HL-60 (cell line): ENCODE measurements around the gene KMT2E.

Experiments used
- DNase-seq, 2 experiments: peaks; one replicate each; pipeline ENCODE4 v3.0.0-alpha.2; 2010 to 2020; ENCODE audit warnings: low read depth in 1 of 2, low spot score in 1 of 2
- H3K27ac ChIP-seq: fragments of 250-450 bp; sonication (Bioruptor Pico); replicated peaks from 2 replicates; pipeline ENCODE4 v1.5.1; 2020; ENCODE audit warnings: mild to moderate bottlenecking, moderate library complexity
- H3K27me3 ChIP-seq: fragments of 250-450 bp; sonication (Bioruptor Pico); 2 replicates; pipeline ENCODE4 v1.5.1; 2021; ENCODE audit warnings: mild to moderate bottlenecking, moderate library complexity; ENCODE audit not compliant: insufficient read depth, poor library complexity, severe bottlenecking
- H3K4me3 ChIP-seq: replicated peaks from 2 replicates; pipeline ENCODE4 v1.5.1; 2011; ENCODE audit warnings: mild to moderate bottlenecking, control low read depth, low read length; ENCODE audit not compliant: insufficient read depth
- CTCF ChIP-seq: IDR thresholded peaks from one replicate; pipeline ENCODE4 v1.5.1; 2011; ENCODE audit warnings: low read length, control low read depth, inconsistent platforms; ENCODE audit not compliant: insufficient read depth
- GABPA ChIP-seq: IDR thresholded peaks from 2 replicates; pipeline ENCODE4 v1.6.1; 2012; ENCODE audit warnings: low read depth
- POLR2AphosphoS5 ChIP-seq: IDR thresholded peaks from 2 replicates; pipeline ENCODE4 v1.6.1; 2012; ENCODE audit warnings: low read depth
- REST ChIP-seq: IDR thresholded peaks from 2 replicates; pipeline ENCODE4 v1.6.1; 2012; ENCODE audit warnings: low read depth; ENCODE audit not compliant: insufficient replicate concordance
- SPI1 ChIP-seq: IDR thresholded peaks from 2 replicates; pipeline ENCODE4 v1.6.1; 2012; ENCODE audit warnings: low read depth, mild to moderate bottlenecking, borderline replicate concordance

Gene KMT2E

GRCh38 chr7:105030447-105030846 is 16.4 kb downstream of the KMT2E start:
- TF ChIP-seq REST (no peak), CTCF (no peak), SPI1 (no peak), POLR2AphosphoS5 (no peak), GABPA (no peak)
- Histone ChIP-seq H3K27me3 (no peaks in the 10 kb centered on the region), H3K4me3 (no peak overlapping the region), H3K27ac (no peak overlapping the region)
- no peak for DNase-seq

GRCh38 chr7:105032553-105033214 is 18.7 kb downstream of the KMT2E start:
- TF ChIP-seq SPI1 (no peak), GABPA (no peak)
- Histone ChIP-seq H3K27me3 (no peaks in the 10 kb centered on the region), H3K4me3 (no peak overlapping the region), H3K27ac (no peak overlapping the region)
- no peak for DNase-seq

- TF ChIP-seq REST: no peak
- no peak for TF ChIP-seq CTCF
- TF ChIP-seq POLR2AphosphoS5: no peak
- TF ChIP-seq GABPA: no peak
- no peak for TF ChIP-seq SPI1
- Histone ChIP-seq H3K27me3 (no peaks in the 10 kb centered on the region), H3K4me3 (no peak overlapping the region), H3K27ac (no peak overlapping the region)
- no peak for DNase-seq
These were observed 21.3 kb downstream of the KMT2E start for GRCh38 chr7:105035349-105035748.

- no peak for TF ChIP-seq CTCF
- TF ChIP-seq REST: no peak
- TF ChIP-seq GABPA: no peak
- TF ChIP-seq POLR2AphosphoS5: no peak
- no peak for TF ChIP-seq SPI1
- Histone ChIP-seq H3K27me3 (no peaks in the 10 kb centered on the region), H3K4me3 (no peak overlapping the region), H3K27ac (no peak overlapping the region)
- DNase-seq: no peak
These were observed 22.5 kb downstream of the KMT2E start for GRCh38 chr7:105036217-105037168.
